GM20000 (cell line): Measurements from ENCODE around the gene ARHGEF37.

ENCODE experiments used
- DNase-seq: peaks from one replicate; pipeline ENCODE4 v3.0.0; 2012; ENCODE audit warnings: low spot score
- TF ChIP-seq, protein P1 (sequence below): IDR thresholded peaks from 2 replicates; pipeline ENCODE4 v1.5.1; 2012; ENCODE audit warnings: mild to moderate bottlenecking, control low read depth; ENCODE audit errors: extremely low read depth, missing control alignments

ARHGEF37 gene

GRCh38 chr5:149672701-149673476, 91.6 kb downstream of the ARHGEF37 start:
- DNase-seq: no peak
- TF ChIP-seq, protein P1, sequence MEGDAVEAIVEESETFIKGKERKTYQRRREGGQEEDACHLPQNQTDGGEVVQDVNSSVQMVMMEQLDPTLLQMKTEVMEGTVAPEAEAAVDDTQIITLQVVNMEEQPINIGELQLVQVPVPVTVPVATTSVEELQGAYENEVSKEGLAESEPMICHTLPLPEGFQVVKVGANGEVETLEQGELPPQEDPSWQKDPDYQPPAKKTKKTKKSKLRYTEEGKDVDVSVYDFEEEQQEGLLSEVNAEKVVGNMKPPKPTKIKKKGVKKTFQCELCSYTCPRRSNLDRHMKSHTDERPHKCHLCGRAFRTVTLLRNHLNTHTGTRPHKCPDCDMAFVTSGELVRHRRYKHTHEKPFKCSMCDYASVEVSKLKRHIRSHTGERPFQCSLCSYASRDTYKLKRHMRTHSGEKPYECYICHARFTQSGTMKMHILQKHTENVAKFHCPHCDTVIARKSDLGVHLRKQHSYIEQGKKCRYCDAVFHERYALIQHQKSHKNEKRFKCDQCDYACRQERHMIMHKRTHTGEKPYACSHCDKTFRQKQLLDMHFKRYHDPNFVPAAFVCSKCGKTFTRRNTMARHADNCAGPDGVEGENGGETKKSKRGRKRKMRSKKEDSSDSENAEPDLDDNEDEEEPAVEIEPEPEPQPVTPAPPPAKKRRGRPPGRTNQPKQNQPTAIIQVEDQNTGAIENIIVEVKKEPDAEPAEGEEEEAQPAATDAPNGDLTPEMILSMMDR: no peak

- DNase-seq: peak; percentile 45
- TF ChIP-seq, protein P1: no peak
Observed at GRCh38 chr5:149674686-149675085, 93.4 kb downstream of the ARHGEF37 start.

DNA sequence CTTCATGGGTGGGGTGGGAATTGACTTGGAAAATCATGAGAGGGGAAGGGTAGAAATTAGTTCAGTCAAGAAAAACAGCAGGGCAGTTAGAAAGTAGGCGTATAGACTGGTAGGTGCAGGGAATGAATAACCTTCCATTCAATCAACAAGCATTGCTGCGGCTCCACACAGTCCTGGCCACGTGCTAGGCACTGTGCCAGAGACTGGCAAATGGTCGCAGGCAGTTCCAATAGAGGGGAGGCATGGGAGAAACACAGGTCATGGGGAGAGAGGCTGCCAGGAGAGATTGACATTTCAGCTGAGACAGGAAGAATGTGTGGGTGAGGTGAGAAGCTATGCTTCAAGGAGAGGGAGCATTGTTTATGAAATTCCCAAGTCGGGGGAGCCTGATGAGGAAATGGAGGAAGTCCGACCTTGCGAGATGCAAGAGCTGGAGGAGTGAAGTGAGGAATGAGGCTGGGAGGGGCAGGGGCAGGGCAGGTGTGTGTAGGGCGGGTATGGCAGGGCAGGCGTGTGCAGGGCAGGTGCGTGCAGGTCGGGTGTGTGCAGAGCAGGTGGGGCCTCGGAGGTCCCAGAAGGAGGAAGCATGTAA, 94.4 kb downstream of the ARHGEF37 start:
- TF ChIP-seq, protein P1: no peak
- DNase-seq: no peak

- TF ChIP-seq, protein P1: no peak
- no peak for DNase-seq
Observed at GRCh38 chr5:149677731-149678130, 96.4 kb downstream of the ARHGEF37 start.

DNA sequence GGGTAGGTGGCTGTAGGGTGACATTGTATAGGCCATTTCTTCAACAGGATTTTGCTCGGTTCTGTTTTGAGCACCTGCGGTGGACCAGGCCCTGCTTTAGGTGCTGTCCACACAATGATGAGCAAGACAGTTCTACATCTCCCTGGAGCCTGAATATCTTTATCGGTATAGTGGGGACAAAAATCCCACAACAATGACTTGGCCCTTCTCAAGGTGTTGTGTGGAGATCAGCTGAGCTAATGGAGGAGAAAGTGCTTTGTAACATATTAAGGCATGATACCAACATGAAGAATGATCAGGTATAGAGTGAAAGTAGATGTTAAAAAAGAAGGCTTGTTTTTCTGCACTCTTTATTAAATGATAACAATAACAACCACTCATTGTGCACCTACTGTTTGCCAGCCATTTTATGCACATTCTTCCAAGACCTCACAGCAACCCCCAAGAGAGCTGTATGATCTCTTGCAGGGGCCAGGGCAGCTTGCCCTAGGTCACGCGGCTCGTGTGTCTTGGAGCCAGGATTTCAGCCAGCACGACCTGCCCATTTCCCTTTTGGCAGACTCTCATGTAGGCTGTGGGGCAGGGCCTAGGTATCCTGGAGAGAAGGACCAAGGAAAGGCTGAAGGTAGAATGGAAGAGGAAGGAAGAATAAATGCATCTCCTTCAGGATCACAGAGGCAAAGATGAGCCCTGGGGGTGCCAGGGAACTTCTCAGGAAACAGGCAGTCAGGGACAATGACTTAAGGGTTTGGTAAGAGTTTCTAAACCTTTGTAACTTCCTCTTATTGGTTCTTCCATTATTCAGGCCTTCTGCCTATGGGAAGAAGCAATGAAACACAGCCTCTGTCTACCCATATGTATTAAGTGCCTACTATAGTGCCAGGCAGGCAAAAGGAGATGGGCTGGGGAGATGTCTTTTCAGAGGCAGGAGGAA, 98.8 kb downstream of the ARHGEF37 start:
- DNase-seq: no peak
- TF ChIP-seq, protein P1: no peak

DNA sequence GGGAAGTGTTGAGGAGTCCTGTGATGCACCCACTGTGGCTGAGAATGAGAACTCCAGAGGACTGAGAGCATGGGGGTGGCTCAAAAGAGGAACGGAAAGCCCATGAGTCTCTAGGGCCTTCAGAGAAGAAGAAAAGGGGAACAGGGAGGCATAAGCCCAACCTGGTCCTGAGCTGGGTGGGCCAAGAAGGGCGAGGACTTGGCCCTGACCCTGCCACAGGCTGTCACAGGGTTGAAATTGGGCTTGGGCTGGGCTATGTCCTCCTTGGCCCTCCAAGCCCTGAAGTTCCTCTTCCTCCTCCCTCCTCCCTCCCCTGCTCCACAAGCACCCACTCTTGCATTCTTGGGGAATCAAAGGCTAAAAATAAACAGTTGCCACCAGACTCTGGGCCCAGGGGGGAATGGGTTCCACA, 99.5 kb downstream of the ARHGEF37 start:
- TF ChIP-seq, protein P1: no peak

More for the DNA sequence above, 99.5 kb downstream of the ARHGEF37 start:
- DNase-seq: peak; percentile 82
